ENCODE measurements around the gene REEP3. TPM values are rescaled to one million over a fixed set of nuclear protein-coding genes. Genes with fewer than 3 reads are reported as not detected.
A peak's percentile ranks its signal among the peaks of the same experiment; 100 is the strongest.

The REEP3 gene
- polyA plus RNA-seq, 1 donor from 2014 or later = 6.9 TPM

DNA sequence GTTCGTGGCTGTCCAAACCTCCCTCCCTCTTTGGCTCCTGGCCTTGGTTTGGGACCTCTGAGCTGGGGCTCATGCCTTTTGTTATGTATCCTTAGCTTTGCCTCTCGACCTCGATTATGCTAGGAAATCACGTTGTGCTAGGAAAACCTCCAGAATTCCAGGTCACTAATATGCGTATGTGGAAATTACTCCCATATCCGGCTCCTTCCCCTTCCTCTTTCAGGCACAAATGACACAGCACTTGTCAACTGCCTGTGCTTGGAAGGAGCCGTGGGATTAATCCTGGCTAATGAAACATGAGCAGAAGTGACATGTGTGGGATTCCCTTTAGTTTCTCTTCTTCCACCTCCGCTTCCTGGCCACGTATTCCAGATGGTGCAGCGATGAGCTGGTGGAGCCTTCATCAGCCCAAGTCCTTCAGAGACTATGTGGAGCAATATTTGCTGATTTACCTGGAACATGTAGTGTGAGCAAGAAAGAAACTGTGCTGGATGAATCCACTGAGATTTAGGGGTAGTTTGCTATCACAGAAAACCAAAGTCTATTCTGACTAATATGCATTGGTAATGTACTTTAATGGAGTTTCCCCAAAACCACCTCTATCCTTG lies 149.2 kb downstream of the REEP3 start:
- no peaks in the 10 kb centered on the region for H3F3A ChIP-seq (ENCODE audit: insufficient read depth, low read length, poor library complexity, severe bottlenecking)

DNA sequence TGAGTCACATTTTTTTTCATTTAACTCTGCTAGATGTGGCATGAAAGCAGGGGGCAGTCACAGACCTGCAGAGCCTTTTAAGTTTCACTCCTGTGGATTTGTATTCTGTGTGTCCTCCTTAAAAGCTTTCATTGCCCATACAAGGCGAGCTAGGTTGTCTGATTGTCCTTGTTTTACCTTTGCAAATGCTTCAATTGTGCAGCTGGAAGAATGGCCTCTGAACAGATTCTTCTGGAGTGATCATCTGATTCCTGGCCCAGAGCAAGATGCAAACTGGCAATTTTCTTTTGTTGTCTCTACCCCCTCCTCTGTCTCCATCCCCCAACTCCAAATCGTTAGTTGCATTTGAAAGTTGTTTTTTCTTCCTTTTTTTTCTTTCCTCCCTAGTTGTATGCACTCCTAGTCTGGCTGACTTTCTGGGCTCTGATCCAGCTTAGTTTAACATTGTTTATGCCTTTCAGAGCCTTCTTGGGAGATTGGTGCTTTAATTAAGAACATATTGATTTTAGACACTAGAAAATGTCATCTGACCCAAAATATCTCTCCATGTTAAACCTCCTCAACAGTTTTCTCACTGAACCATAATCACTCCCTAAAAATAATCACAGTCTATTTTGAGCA lies 150.2 kb downstream of the REEP3 start:
- no peaks in the 10 kb centered on the region for H3K36me3 ChIP-seq (ENCODE audit: insufficient read depth, low read length)
- H4K20me1 ChIP-seq (ENCODE audit: insufficient read depth) = no peaks in the 10 kb centered on the region
- H3K9ac ChIP-seq (ENCODE audit: low read length) = no peak overlapping the region
- H3K27ac ChIP-seq (ENCODE audit: low read length) = no peak overlapping the region
- H3K9me2 ChIP-seq (ENCODE audit: insufficient read depth, low read length) = no peaks in the 10 kb centered on the region
- TF ChIP-seq SMC3 (conservative IDR thresholded peaks at IDR 0.05; ENCODE audit: poor library complexity) (no peak), POLR2AphosphoS5 (IDR thresholded peaks at IDR 0.05) (no peak), TAF1 (IDR thresholded peaks at IDR 0.05; ENCODE audit: low read depth) (no peak), EP300 (conservative IDR thresholded peaks at IDR 0.05; ENCODE audit: poor library complexity, severe bottlenecking) (no peak), RAD21 (conservative IDR thresholded peaks at IDR 0.05) (no peak), CTCF (IDR thresholded peaks at IDR 0.05; ENCODE audit: poor library complexity, severe bottlenecking) (no peak), MXI1 (conservative IDR thresholded peaks at IDR 0.05; ENCODE audit: poor library complexity, severe bottlenecking) (no peak), EZH2 (IDR thresholded peaks at IDR 0.05; ENCODE audit: borderline replicate concordance, insufficient read depth, low read length, poor library complexity, severe bottlenecking) (no peak)
- TF ChIP-seq, protein P1, sequence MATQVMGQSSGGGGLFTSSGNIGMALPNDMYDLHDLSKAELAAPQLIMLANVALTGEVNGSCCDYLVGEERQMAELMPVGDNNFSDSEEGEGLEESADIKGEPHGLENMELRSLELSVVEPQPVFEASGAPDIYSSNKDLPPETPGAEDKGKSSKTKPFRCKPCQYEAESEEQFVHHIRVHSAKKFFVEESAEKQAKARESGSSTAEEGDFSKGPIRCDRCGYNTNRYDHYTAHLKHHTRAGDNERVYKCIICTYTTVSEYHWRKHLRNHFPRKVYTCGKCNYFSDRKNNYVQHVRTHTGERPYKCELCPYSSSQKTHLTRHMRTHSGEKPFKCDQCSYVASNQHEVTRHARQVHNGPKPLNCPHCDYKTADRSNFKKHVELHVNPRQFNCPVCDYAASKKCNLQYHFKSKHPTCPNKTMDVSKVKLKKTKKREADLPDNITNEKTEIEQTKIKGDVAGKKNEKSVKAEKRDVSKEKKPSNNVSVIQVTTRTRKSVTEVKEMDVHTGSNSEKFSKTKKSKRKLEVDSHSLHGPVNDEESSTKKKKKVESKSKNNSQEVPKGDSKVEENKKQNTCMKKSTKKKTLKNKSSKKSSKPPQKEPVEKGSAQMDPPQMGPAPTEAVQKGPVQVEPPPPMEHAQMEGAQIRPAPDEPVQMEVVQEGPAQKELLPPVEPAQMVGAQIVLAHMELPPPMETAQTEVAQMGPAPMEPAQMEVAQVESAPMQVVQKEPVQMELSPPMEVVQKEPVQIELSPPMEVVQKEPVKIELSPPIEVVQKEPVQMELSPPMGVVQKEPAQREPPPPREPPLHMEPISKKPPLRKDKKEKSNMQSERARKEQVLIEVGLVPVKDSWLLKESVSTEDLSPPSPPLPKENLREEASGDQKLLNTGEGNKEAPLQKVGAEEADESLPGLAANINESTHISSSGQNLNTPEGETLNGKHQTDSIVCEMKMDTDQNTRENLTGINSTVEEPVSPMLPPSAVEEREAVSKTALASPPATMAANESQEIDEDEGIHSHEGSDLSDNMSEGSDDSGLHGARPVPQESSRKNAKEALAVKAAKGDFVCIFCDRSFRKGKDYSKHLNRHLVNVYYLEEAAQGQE (IDR thresholded peaks at IDR 0.05; ENCODE audit: borderline replicate concordance) = no peak
- H3K9me3 ChIP-seq (ENCODE audit: low read length) = no peaks in the 10 kb centered on the region
- H3K27me3 ChIP-seq (ENCODE audit: insufficient read depth, low read depth, low read length) = no peaks in the 10 kb centered on the region
- H3K4me3 ChIP-seq (ENCODE audit: low read length) = no peak overlapping the region
- no peaks in the 10 kb centered on the region for H3F3A ChIP-seq (ENCODE audit: insufficient read depth, low read length, poor library complexity, severe bottlenecking)
- no peak overlapping the region for H3K4me2 ChIP-seq (ENCODE audit: low read length)
- no peaks in the 10 kb centered on the region for H3K79me2 ChIP-seq (replicated peaks; ENCODE audit: insufficient read depth, low read length)
- H2AFZ ChIP-seq (ENCODE audit: low read depth, low read length) = no peak overlapping the region

More for the DNA sequence above, 149.2 kb downstream of the REEP3 start:
- Histone ChIP-seq H3K9me3 (ENCODE audit: low read length) (no peaks in the 10 kb centered on the region), H4K20me1 (ENCODE audit: insufficient read depth) (no peaks in the 10 kb centered on the region), H2AFZ (ENCODE audit: low read depth, low read length) (no peak overlapping the region), H3K36me3 (ENCODE audit: insufficient read depth, low read length) (no peaks in the 10 kb centered on the region), H3K27me3 (ENCODE audit: insufficient read depth, low read depth, low read length) (no peaks in the 10 kb centered on the region), H3K79me2 (replicated peaks; ENCODE audit: insufficient read depth, low read length) (no peaks in the 10 kb centered on the region), H3K9ac (ENCODE audit: low read length) (no peak overlapping the region), H3K4me3 (ENCODE audit: low read length) (no peak overlapping the region), H3K27ac (ENCODE audit: low read length) (no peak overlapping the region), H3K9me2 (ENCODE audit: insufficient read depth, low read length) (no peaks in the 10 kb centered on the region), H3K4me2 (ENCODE audit: low read length) (no peak overlapping the region)
- TF ChIP-seq EP300 (conservative IDR thresholded peaks at IDR 0.05; ENCODE audit: poor library complexity, severe bottlenecking) = no peak
- TF ChIP-seq, protein P1 (IDR thresholded peaks at IDR 0.05; ENCODE audit: borderline replicate concordance) = peak; percentile 65
